Activated naive CD4-positive, alpha-beta T cell treated with anti-CD3 and anti-CD28 coated beads, Interleukin-2, amount 50 U/mL, for 16 hours (primary cell): Measurements from ENCODE around the gene CFAP210.
"Not testable (repeated sequence)": the region's sequence is repeated elsewhere in the genome, so short reads cannot be mapped to it uniquely, and the experiment has no call there.

ENCODE experiments used
- DNase-seq: peaks from one replicate; pipeline ENCODE4 v3.0.0-alpha.2; 2020

The CFAP210 gene

DNA sequence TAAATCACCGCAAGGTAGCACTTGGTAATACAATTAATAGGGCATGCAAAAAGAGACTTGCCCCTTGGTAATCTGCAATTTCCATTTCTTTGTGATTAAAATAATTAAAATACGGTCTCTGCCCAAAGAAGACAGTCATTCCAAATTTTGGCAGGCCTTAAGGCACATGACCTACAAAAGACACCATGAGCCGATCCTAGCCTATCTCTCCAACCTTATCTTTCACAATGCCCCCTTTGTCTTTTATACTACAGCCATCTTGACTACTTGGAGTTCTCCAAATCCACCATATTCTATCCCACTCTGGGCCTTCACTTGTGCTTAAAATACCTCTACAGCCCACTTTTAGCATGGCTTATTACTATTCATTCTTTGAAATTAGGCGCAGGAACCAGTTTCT, 23.3 kb downstream of the CFAP210 start:
- DNase-seq = no peak

DNA sequence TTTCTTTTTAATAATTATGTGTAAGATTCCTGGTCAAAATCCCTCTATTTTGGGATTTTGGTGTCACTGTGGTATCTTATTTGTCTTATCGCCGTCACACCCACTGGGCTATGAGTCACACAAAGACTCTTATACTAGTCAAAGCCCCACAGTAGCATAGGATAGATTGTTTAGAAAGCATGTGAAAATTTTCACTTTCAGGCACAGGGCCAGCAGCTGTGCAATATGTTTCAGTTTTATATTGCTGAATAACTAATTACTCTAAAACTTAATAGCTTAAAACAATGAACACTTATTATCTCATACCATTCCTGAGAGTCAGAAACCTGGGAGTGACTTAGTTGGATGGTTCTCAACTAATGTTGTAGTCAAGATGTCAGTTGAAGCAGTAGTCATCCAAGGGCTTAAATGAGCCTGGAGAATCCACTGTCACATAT, 24.0 kb downstream of the CFAP210 start:
- DNase-seq = no peak

DNA sequence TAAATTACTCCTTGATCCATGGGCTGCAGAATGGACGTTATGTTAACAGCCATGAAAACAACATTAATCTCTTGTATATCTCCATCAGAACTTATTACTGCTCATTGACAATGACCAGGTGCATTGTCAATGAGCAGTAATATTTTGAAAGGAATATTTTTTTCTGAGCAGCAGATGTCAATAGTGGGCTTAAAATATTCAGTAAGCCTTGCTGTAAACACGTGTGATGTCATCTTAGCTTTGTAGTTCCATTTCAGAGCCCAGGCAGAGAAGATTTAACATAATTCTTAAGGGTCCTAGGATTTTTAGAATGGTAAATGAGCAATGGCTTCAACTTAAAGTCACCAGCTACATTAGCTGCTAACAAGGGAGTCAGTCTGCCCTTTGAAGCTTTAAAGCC, 26.6 kb downstream of the CFAP210 start:
- no peak for DNase-seq

- no peak for DNase-seq
These were observed 29.0 kb downstream of the CFAP210 start for GRCh38 chr2:169664978-169665930.

GRCh38 chr2:169664600-169664977, 29.6 kb downstream of the CFAP210 start:
- DNase-seq = no peak

DNA sequence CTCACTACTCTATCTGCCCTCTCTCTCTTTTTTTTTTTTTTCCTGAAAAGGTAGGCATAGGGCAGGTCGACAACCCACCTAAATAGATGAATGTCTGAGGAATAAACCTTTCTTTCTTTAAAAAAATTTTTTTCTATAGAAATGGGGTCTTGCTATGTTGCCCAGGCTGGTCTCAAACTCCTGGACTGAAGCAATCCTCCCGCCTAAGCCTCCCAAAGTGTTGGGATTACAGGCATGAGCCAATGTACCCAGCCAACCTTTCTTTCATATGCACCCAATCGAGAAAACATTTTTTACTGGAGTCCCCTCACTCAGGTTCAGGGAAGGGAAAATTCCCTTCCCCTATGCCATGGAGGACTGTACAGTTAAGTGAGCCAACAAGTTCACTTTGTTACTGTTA, 31.0 kb downstream of the CFAP210 start:
- DNase-seq = no peak

DNA sequence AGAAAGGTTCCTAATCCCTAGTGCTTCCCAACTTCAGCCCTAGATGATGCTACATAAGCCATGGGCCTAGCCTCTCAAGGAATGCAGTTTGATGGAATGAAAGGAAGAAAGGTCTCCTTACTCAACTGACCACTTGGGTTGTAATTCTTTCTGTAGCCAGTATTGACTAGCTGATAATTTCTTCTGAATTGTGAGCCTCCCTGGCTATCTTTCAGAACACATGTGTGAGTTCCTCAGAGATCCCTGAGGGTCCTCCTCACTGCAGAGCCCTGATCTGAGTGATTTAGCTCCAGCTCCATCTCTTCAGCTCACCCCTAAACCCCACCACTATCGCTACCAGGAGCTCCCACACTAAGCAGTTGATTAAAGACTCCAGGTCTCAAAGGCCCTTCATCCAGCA, 31.5 kb downstream of the CFAP210 start:
- no peak for DNase-seq

DNA sequence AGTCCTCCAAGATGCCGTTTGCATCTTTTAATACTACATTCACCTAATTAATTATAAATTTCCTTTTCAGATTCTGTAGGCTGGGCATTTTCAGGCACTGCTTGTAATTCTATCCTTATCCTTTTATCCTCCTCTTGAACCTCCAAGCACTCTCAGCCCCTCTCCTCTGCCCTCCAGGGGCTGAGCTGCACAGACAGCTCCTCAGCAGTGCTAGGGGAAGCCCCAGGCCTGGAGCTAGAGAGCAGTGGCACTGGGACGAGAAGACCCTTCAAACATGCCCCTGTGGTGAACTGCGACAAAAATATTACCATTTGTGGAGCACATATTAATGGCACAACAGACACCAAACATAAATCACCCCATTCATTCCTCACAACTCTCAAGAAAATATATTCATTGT, 32.9 kb downstream of the CFAP210 start:
- DNase-seq = no peak

GRCh38 chr2:169659320-169659719, 34.9 kb downstream of the CFAP210 start:
- no peak for DNase-seq

DNA sequence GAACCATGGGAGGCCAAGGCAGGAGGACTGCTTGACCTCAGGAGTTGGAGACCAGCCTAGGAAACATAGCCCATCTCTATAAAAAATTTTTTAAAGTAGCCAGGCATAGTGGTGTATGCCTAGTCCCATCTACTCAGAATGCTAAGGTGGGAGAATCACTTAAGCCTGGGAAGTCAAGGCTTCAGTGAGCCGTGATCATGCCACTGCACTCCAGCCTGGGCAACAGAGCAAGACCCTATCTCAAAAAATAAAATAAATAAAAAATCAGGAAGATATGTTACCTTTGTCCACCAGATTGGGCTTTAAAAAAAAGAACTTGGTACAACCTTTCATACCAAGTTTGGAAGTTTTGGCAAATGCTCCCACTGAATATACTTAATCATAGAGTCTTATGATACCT, 35.3 kb downstream of the CFAP210 start:
- no peak for DNase-seq

GRCh38 chr2:169656164-169656563, 38.0 kb downstream of the CFAP210 start:
- no peak for DNase-seq

DNA sequence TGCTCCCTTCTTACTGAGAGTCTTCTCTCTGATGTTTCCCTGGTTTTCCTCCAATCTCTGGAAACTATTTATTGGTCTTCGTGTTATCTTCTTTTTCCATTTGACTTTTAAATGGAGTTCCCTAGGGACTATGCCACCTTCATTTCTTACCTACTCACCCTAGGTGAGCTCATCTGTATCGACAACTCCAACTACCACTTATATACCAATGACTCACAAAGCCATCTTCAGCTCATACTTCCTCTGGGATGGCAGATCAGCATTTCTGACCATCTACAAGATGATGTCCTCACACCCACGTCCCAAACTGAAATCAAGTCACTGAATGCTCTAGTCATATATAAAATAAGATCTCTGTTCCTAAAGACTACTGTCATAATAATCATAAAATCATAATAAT, 40.6 kb downstream of the CFAP210 start:
- no peak for DNase-seq

DNA sequence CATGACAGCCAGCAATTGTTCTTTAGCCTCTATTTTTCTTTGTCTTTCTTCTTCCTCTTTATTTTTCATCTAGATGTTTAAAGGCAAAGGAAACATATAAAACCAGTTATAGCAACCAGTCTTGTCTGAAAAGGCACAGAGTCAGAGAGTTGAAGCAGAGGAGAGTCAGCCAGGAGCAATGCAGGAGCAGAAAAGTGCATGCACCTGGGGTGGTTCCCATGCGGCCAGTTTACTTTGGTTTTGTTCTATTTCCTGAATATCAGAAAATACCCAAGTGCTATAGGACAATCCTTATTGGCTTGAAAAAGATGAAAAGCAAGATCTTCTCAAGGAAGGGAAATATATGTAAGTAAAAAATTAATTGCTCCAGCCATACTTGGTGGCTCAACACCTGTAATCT, 44.9 kb downstream of the CFAP210 start:
- DNase-seq = no peak

- DNase-seq = no peak
These were observed 46.7 kb downstream of the CFAP210 start for GRCh38 chr2:169647496-169647895.

- no peak for DNase-seq
These were observed 50.0 kb downstream of the CFAP210 start for GRCh38 chr2:169644173-169644572.

DNA sequence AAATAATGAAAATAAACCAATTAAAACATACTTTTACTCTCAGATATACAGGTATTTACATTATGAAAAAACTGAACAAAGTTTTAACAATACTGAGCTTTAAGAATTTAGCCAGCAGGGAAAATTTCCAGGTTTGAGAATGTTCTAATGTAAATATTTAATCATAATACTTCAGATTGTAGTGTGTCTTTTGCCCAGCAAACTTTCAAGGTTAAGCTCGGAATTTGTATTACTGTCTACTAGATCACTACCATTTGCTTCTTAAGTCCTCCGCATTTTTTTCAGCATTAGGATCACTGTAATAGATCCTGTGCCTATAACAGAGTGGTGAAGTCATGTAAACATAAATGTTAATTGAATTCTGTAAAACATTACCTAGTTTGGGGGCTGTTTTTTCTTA, 52.7 kb downstream of the CFAP210 start:
- DNase-seq = no peak

DNA sequence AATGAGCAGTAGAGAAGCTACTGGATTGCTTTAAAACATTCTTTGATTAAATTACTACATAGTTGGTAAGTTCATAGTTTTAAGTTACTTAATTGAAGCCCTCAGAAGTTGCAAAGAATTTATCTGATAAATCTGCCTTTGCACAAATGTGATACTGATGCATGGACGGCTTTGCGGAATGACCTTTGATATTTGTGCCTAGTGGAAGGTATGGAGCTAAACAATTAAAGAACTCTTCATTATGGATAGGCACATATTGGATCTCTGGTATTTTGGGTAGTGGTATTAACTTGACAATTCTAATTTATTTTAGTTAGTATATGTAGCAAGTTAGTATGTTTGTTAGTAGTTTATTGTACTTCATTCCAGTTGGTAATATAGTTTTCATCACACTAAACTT, 54.1 kb downstream of the CFAP210 start:
- no peak for DNase-seq

DNA sequence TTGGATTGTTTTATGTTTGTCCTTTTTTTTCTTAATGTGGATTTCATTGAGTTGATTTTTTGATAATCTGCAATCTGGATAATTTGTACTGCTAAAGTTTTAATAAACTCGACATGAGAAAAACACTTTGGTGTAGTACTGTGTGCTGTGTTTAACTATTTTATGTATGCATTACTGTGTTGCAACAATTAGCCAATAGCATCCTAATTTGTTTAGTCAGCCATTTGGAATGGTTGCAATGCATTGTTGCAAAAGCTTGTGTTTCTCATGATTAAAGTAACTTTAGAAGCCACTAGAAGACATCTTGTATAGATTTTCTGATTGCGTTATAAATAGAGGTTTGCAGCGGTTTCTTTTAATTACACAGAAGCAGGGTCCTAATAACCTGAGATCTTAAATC, 56.6 kb downstream of the CFAP210 start:
- no peak for DNase-seq

DNA sequence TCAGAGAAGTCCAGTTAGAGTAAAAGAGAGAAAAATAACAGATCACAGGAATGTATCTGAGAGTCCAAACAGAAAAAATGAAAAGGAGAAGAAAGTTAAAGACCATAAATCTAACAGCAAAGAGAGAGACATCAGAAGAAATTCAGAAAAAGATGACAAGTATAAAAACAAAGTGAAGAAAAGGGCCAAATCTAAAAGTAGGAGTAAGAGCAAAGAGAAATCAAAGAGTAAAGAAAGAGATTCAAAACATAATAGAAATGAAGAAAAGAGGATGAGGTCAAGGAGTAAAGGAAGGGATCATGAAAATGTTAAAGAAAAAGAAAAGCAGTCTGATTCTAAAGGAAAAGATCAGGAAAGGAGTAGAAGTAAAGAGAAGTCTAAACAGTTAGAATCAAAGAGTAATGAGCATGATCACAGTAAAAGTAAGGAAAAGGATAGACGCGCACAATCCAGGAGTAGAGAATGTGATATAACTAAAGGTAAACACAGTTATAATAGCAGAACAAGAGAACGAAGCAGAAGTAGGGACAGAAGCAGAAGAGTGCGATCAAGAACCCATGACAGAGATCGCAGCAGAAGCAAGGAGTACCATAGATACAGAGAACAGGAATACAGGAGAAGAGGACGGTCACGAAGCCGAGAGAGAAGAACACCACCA, 57.6 kb downstream of the CFAP210 start:
- DNase-seq = no peak

GRCh38 chr2:169625781-169626180, 68.4 kb downstream of the CFAP210 start:
- no peak for DNase-seq

DNA sequence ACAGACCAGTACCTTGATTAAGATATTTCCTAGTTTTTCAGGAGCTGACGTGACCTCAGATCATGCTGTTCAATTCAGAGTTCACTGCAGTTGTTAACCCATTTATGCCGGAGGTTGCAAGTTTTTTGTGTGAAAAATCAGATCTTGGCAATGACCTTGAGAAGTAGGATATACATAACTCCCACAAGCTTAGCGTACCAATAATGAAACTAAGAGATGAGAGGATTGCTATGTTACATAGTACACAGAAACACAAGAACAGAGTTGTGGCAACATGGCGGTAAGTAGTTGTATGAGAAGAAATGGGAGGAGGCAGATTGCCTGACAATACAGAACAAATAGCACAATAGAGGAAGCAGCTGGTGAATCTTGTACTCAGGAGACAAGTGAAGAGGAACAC, 71.0 kb downstream of the CFAP210 start:
- DNase-seq = no peak

- DNase-seq = no peak
These were observed 73.7 kb downstream of the CFAP210 start for GRCh38 chr2:169620509-169620908.

- DNase-seq = no peak
These were observed 74.3 kb downstream of the CFAP210 start for GRCh38 chr2:169619946-169620345.

DNA sequence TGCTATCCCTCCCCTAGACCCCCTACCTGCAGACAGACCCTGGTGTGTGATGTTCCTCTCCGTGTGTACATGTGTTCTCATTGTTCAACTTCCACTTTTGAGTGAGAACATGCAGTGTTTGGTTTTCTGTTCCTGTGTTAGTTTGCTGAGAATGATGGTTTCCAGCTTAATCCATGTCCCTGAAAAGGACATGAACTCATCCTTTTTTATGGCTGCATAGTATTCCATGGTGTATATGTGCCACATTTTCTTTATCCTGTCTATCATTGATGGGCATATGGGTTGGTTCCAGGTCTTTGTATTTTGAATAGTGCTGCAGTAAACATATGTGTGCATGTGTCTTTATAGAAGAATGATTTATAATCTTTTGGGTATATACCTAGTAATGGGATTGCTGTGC, 78.2 kb downstream of the CFAP210 start:
- not testable (repeated sequence) for DNase-seq
